Stimulated activated CD4-positive, alpha-beta T cell treated with anti-CD3 and anti-CD28 coated beads, Interleukin-1b, Interleukin-23, amount 100 ng/mL, for 1 hour (primary cell): Measurements from ENCODE around the gene ACAP3.
"Not testable (repeated sequence)": the region's sequence is repeated elsewhere in the genome, so short reads cannot be mapped to it uniquely, and the experiment has no call there.

Source experiments
- DNase-seq, 2 donors: peaks; one replicate each; pipeline ENCODE4 v3.0.0-alpha.2; 2020; ENCODE audit warnings: low read depth in 2 of 2

Gene ACAP3

DNA sequence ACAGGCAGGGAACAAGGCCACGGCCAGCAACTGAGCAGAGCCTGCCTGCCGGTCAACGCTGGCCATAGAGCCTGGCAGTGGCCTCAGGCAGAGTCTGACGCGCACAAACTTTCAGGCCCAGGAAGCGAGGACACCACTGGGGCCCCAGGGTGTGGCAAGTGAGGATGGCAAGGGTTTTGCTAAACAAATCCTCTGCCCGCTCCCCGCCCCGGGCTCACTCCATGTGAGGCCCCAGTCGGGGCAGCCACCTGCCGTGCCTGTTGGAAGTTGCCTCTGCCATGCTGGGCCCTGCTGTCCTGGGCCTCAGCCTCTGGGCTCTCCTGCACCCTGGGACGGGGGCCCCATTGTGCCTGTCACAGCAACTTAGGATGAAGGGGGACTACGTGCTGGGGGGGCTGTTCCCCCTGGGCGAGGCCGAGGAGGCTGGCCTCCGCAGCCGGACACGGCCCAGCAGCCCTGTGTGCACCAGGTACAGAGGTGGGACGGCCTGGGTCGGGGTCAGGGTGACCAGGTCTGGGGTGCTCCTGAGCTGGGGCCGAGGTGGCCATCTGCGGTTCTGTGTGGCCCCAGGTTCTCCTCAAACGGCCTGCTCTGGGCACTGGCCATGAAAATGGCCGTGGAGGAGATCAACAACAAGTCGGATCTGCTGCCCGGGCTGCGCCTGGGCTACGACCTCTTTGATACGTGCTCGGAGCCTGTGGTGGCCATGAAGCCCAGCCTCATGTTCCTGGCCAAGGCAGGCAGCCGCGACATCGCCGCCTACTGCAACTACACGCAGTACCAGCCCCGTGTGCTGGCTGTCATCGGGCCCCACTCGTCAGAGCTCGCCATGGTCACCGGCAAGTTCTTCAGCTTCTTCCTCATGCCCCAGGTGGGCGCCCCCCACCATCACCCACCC, 23.6 kb upstream of the ACAP3 start, which contains the start of gene TAS1R3:
Gene TAS1R3, plus strand, starts transcription at position 213 of the 898 bp plus-strand sequence. Its CDS starts 66 bp downstream, at position 279.
- DNase-seq: no peak

DNA sequence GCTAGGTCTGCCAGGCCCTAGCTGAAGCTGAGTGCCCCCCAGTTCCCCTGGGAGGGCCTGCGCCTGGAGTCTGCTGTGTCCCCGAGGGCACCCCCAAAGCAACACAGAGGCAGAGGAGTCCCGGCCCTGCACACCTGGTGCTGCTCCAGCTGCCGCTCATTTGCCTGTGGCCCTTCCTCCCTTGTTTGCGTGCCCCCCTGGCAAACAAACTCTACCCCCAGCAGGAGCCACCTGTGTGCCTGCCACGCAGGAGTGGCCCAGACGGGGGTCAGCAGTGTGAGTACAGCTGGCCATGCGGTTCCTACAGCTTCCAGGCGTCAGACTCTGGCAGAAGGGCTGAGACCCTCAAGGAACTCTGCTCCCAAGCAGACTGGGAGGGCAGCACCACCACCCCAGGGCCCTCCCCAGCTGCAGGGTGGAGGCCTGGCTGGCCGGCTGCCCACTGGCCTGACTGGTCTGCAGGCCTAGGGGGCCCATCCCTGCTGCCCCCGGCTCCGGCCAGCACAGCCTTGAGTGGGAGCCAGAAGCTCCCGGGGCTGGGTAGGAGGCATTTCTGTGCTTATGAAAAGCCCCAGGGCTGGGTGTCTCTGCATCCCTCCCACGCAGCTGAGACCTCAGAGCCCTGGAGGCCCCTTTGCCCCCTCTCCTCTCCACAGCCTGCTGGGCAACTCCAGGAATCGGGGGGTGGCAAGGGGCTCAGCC, 22.8 kb upstream of the ACAP3 start:
- no peak for DNase-seq

DNA sequence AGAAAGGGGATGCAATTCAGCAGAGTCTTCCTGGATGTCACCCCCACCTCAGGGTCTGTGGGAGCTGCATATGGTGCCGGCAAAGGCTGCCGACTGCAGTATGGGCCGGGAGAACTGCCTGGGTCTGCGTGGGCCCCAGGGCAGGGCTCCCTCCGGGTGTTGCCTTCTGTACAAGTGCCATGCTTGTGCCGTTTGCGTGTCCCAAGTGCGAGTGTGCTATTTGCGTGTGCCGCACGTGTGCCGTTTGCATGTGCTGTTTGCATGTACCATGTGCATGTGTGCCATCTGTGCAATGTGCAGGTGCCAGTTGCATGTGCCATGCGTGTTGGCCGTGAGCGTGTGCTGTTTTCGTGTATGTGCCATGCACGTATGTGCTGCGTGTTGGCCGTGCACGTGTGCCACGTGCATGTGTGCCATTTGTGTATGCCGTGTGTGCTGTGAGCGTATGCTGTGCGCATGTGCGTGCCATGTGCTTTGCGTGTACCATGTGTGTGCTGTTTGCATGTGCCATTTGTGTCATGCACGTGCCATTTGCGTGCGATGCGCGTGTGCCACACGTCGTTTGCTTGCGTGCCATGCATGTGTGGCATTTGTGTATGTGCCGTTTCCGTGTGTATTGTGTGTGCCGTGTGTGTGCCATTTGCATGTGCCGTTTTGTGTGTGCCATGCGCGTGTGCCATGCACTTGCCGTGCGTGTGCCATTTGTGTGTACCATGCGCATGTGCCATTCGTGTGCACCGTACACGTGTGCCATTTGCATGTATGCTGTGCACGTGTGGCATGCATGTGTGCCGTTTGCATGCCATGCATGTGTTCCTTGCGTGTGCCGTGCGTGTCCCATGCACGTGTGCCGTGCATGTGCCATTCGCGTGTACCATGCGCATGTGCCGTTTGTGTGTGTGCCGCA, 21.8 kb upstream of the ACAP3 start:
- no peak for DNase-seq

DNA sequence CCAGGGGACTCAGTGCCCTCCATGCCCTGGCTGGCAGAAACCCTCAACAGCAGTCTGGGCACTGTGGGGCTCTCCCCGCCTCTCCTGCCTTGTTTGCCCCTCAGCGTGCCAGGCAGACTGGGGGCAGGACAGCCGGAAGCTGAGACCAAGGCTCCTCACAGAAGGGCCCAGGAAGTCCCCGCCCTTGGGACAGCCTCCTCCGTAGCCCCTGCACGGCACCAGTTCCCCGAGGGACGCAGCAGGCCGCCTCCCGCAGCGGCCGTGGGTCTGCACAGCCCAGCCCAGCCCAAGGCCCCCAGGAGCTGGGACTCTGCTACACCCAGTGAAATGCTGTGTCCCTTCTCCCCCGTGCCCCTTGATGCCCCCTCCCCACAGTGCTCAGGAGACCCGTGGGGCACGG, 20.5 kb upstream of the ACAP3 start:
- no peak for DNase-seq

DNA sequence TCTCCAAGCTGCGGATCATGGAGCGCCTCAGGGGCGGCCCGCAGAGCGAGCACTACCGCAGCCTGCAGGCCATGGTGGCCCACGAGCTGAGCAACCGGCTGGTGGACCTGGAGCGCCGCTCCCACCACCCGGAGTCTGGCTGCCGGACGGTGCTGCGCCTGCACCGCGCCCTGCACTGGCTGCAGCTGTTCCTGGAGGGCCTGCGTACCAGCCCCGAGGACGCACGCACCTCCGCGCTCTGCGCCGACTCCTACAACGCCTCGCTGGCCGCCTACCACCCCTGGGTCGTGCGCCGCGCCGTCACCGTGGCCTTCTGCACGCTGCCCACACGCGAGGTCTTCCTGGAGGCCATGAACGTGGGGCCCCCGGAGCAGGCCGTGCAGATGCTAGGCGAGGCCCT, 19.6 kb upstream of the ACAP3 start:
- DNase-seq: no peak

DNA sequence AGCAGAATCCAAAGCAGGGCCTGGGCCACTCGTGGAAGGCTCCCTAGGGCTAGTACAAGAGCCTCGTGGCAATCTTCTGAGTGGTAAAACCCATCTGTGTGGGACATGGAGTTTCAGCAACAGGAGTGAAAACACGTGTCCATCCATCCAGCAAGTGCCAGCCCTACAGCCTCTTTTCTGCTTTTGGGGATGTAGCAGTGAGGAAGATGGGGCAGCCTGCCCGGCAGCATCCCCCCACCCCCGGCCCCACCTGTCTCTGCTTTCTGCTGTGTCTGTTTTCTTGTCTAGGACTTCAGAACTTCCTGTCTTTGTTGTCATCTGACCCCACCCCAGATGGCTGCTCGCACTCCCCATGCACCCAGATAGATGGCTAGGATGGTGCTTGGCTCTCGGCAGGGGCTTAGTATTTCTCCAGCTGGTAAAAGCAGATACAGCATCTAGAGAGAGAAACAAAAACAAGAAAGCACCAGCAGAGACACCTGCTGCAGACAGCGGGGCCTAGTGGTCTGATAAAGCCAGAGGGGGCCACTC, 18.4 kb upstream of the ACAP3 start:
- no peak for DNase-seq

DNA sequence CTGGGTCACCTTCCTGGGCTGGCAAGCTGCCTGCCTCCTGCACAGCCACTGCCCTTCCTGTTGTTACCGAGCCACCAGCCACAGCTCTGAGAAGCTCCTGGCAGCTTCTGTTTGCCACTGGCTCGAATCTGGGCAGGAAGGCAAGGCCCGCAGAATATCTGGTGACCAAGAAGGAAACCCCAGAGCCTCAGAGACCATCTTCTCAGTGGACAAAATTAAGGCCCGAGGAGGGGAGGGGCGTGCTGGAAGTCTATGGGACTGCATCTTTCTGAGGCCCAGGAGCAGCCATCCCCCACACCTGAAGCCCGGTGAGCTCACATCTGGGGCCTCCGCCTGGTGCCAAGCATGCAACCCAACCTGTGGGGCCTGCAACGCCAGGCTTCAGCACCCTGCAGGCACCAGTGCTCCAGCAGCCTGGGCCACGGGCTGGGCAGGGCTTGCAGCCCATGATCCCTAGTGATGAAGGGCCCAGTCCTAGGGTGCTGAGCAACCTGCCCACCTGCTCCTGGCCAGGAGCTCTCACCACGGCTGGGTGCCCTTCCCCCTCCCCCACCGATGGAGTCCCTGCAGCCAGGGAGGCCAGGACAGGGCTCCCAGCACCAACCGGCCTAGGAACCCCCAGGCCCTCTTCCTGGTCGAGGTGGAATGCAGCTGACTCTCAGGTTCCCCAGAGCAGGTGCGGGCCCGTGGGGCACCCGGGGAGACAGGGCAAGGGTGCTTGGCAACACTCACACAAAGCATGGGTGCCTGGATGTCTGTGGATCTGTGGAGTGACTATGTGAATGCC, 17.8 kb upstream of the ACAP3 start:
- no peak for DNase-seq

DNA sequence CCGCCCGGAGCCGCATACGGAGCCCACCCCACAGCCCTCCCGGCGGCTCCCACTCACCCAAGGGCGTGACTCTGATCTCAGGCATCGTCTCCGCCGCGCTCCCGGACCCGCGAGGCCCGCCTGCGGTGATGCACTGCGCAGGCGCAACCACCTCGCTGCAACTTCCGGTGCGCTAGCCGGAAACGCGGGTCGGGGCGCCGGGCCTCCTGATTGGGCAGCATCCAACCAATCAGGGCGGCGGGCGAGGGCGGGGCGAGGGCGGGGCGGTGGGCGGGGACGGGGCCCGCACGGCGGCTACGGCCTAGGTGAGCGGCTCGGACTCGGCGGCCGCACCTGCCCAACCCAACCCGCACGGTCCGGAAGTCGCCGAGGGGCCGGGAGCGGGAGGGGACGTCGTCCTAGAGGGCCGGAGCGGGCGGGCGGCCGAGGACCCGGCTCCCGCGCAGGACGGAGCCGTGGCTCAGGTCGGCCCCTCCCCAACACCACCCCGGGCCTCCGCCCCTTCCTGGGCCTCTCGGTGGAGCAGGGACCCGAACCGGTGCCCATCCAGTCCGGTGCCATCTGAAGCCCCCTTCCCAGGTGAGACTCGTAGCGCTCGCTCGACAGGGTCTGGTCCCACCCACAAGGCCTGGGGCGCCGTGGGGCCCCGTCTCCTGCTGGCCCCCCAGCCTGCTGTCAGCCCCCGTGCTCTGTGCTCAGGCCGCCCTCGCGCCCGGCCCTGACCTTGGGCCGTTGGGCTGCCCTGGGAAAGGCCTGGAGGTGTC, 17.0 kb upstream of the ACAP3 start, which contains the start of the genes CPTP and INTS11:
Gene CPTP, plus strand, starts transcription at position 279 of the 764 bp plus-strand sequence. CDS start 2,109 bp downstream, outside the sequence.
Gene INTS11, minus strand, starts transcription at position 137 of the 764 bp plus-strand sequence. Its CDS starts 52 bp downstream, at position 85.
- peak; percentile 88 to 96 for DNase-seq

DNA sequence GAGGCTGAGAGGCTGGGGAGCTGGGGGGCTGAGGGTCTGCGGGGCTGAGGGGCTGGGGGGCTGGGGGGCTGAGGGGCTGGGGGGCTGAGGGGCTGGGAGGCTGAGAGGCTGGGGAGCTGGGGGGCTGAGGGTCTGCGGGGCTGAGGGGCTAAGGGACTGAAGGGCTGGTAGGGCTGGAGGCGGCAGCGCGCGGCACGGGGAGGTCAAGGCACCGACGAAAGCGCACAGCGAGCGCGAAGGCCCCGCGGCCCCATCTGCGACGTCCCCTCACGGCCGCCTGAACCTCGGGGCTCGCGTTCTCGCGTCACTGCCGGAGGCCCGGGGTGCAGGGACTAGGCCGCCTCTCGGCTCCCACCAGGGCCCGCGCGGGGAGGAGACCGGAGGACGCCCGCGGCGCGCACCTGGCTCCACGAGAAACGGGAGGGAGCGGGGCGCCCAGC, 16.4 kb upstream of the ACAP3 start:
- no peak for DNase-seq

DNA sequence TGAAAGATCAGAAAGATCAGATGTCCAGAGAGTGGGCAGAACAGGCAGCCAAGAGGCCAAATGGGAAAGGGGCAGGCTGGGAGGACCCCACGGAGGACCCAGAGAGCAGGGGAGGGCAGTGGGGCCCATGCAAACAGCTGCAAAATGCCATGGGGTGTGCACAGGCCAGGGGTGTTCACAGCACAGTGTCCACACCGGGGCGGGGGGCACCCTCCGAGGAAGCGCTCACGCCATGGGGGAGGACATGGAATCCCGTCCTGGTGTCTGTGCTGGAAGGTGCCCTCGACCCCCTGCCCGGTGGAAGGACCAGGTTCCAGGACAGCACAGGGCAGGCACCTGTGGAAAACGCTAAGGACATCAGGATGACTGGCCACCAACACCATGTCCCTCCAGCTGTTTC, 15.2 kb upstream of the ACAP3 start:
- DNase-seq: no peak

DNA sequence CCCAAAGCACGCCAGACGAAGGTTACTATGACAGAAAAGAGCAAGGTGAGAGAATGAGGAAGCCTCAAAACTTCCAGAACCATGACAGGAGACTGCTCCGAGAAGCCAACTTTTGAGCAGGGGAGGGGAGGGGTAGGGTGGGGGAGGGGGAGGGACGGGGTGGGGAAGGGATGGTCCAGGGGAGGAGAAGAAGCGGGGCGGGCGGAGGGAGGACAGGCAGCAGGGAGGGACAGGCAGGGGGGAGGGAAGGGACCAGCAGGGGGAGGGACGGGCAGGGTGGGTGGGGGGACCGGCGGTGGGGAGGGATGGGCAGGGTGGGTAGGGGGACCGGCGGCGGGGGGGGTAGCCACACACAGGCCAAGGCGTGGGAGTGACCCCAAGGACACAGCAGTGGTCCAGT, 14.7 kb upstream of the ACAP3 start:
- DNase-seq: no peak

DNA sequence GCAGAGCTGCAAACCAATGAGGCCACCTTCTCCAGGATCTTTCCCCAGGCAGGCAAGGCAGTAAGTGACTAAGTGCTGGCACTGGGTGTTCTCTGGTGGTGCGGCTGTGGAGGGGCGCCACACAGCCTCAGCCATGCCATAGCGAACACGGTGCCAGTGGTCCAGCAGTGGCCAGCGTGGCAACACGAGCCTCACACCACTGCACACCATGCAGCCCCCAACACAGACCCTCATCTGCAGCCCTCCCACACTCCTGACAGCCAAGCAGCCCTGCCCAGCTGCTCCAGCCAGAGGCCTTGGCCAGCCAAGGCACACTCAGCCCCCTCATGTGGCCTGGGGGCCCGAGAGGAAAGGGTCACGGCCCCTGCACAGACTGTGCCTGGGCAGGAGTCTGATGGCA, 13.7 kb upstream of the ACAP3 start:
- no peak for DNase-seq

DNA sequence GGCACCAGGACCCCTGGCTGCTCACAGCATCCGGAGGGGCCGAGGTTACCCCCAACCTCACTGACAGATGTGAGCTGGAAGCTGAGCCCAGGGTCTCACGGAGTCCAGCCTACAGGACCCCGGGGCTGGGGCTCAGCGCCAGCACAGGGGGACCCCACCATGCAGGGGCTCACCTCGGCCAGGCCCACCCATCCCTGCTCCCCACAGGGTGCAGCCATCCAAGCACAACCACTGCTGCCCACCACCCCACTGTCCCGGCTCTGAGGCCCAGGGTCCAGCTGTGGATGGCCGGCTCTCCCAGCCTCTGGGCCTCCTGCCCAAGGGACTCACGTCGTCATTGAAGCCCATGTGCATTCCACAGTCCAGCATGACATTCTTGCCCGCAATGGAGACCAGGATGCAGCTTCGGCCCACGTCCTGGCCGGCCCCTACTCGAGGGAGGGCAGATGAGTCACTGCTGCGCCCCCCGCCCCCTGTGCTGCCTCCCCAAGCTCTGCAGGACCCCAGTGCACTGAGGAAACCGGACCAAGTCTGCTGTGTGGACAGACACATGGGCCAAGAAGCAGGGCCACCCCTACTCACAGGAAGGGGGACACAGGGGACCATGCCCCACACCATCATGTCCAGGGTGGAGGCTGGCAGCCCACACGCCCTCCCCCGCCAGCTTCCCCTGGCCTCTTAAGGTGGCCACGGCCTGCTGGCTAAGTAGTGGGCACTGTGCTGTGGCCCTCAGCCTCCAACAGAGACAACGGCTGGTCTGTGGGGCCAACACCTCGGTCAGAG, 13.1 kb upstream of the ACAP3 start:
- no peak for DNase-seq

DNA sequence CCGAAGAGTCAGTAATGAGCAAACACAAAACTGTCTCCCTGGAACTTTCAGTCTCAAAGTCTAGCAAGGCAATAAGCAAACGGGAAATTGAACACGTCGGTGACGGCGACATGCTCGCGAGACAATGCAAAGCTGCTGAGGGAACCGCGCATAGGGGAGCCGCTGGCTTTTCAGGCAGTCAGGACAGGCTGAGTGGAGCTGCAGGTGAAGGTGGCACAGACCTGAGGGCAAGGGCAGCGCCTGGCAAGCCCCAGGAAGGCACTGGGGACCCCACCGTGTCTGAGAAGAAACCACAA, 11.9 kb upstream of the ACAP3 start:
- no peak for DNase-seq

DNA sequence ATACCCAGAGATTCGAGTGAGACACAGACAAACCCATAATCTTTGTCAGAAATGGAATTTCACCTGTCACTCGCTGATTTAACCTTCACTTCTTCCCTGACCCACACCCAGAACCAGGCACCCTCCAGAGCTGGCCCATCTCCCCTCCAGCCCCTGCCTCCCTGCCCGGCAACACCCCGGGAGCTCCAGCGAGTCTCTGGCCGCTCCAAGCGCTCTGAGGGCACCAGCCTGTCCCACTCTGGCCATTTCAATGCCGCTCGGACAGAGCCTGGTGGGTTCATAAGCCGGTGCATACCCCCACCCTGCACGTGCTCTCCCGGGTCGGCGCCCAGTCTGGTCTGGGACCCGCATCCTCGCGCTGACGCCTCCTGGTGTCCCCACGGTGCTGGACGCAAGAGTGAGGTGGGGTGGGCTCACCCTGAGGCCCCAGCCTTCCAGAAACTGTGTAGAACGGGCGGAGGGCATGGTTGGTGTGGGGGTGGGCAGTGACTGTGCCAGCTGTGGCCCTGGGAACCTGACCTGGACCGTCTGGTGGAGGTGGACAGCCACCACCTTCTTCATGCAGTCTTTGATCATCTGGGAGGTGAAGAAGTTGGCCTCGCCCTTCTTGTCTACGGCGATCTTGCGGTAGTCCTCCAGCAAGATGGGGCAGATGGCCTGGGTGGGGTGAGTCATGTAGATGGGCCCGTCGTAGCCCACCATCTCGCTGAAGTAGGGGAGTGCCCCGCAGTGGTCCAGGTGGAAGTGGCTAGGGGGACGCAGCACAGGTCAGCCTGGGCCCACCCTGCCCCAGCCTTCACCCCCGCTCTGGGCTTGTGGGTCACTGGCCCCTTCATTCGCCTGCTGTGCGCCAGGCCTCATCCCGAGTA, 11.3 kb upstream of the ACAP3 start:
- no peak for DNase-seq

DNA sequence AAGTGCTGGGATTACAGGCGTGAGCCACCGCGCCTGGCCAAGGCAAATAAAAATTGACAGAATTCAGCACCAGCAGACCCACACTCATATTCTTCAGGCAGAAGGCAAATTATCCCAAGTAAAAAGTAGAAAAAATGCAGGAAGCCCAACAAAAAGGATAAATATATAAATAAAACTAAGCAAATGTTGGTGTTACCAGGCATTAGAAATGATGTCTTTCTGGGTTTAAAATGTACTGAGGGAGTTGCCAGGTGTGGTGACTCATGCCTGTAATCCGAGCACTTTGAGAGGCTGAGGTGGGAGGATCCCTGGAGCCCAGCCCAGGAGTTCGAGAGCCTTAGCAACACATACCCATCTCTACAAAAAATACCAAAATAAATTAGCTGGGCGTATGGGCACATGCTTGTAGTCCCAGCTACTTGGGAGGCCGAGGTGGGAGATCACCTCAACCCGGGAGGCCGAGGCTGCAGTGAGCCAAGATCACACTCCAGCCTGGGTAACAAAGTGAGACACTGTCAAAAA, 10.5 kb upstream of the ACAP3 start:
- no peak for DNase-seq

DNA sequence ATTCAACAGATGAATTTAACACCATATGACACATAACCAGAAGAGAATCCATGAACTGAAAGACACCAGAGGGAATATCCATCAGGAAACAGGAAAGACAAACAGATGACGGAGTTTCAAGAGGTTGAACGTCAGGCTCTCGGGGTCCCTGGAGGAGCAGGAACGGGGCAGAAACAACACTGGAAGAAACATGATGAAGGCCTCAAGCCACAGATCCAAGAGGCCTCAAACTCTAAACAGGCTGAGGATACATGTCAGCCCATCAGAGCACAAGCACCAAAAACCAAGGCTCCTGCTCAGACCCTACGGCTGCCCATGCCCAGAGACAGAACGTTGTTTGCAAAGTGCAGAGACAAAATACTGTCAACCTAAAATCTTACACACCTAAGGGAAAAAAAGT, 9.7 kb upstream of the ACAP3 start:
- DNase-seq: no peak

DNA sequence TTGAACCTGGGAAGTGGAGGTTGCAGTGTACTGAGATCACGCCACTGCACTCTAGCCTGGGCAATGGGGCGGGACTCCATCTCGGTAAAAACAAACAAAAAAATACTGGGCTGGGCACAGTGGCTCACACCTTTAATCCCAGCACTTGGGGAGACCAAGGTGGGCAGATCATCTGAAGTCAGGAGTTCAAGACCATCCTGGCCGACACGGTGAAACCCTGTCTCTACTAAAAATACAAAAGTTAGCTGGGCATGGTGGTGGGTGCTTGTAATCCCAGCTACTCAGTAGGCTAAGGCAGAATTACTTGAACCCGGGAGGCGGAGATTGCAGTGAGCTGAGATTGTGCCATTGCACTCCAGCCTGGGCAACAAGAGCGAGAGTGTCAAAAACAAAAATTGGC, 8.5 kb upstream of the ACAP3 start:
- DNase-seq: not testable (repeated sequence)
